ENCODE results near the gene WDFY4. TPM values are rescaled to one million over a fixed set of nuclear protein-coding genes. Genes with fewer than 3 reads are reported as not detected.

Gene WDFY4
- total and polyA plus RNA-seq, 2 of the 13 experiments (the other 11 are each of a cell fraction or from before 2014, with no cell fraction given), result not detected

- no peaks in the 10 kb centered on the region for H3K9me3 ChIP-seq (ENCODE audit: low read length)
- intact Hi-C loops (cut with micrococcal nuclease; ENCODE audit: unreplicated experiment), result no loop called here
- H3K79me2 ChIP-seq (ENCODE audit: insufficient read depth, low read length), result no peaks in the 10 kb centered on the region
- POLR2A ChIA-PET, result no interaction called here
- WGBS (ENCODE audit: low lambda C conversion rate), result 23% methylated on average over 5 of the region's 6 CpGs
- H3K27ac ChIP-seq (ENCODE audit: extremely low read length, insufficient read depth, low read length), result no peak overlapping the region
- H2AFZ ChIP-seq (ENCODE audit: low read length), result no peak overlapping the region
- in situ Hi-C loops (cut with HindIII; ENCODE audit: extremely low pct_ligation_motif_present, low pct_unique_long_range_greater_than_20kb), result no loop called here
- no peaks in the 10 kb centered on the region for H3K4me1 ChIP-seq (ENCODE audit: insufficient read depth, low read length)
- H3K4me2 ChIP-seq (ENCODE audit: low read depth, low read length), result no peak overlapping the region
- no peak for TF ChIP-seq ETV6 (CRISPR knock-in tag; conservative IDR thresholded peaks at IDR 0.05)
- TF ChIP-seq CENPX (CRISPR knock-in tag; IDR thresholded peaks at IDR 0.05), result no peak
- no peak for TF ChIP-seq GPBP1L1 (CRISPR knock-in tag; IDR thresholded peaks at IDR 0.05)
- no peak for TF ChIP-seq MTF1 (CRISPR knock-in tag; IDR thresholded peaks at IDR 0.05)
- TF ChIP-seq ZFP82 (CRISPR knock-in tag; IDR thresholded peaks at IDR 0.05; ENCODE audit: borderline replicate concordance), result no peak
- TF ChIP-seq AKAP8 (CRISPR knock-in tag; IDR thresholded peaks at IDR 0.05), result no peak
- TF ChIP-seq, protein P1, sequence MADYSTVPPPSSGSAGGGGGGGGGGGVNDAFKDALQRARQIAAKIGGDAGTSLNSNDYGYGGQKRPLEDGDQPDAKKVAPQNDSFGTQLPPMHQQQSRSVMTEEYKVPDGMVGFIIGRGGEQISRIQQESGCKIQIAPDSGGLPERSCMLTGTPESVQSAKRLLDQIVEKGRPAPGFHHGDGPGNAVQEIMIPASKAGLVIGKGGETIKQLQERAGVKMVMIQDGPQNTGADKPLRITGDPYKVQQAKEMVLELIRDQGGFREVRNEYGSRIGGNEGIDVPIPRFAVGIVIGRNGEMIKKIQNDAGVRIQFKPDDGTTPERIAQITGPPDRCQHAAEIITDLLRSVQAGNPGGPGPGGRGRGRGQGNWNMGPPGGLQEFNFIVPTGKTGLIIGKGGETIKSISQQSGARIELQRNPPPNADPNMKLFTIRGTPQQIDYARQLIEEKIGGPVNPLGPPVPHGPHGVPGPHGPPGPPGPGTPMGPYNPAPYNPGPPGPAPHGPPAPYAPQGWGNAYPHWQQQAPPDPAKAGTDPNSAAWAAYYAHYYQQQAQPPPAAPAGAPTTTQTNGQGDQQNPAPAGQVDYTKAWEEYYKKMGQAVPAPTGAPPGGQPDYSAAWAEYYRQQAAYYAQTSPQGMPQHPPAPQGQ (CRISPR knock-in tag; IDR thresholded peaks at IDR 0.05; ENCODE audit: borderline replicate concordance), result no peak
- TF ChIP-seq ZBTB7B (CRISPR knock-in tag; IDR thresholded peaks at IDR 0.05), result no peak
- TF ChIP-seq ZNF747 (CRISPR knock-in tag; IDR thresholded peaks at IDR 0.05; ENCODE audit: borderline replicate concordance), result no peak
- no peak for TF ChIP-seq SMYD3 (CRISPR knock-in tag; IDR thresholded peaks at IDR 0.05)
- TF ChIP-seq ELF1 (CRISPR knock-in tag; IDR thresholded peaks at IDR 0.05), result no peak
- no peak for TF ChIP-seq MED1 (CRISPR knock-in tag; IDR thresholded peaks at IDR 0.05)
- TF ChIP-seq CENPT (CRISPR knock-in tag; IDR thresholded peaks at IDR 0.05; ENCODE audit: low read depth), result no peak
- TF ChIP-seq ZNF567 (CRISPR knock-in tag; IDR thresholded peaks at IDR 0.05; ENCODE audit: borderline replicate concordance), result no peak
- TF ChIP-seq RBAK (CRISPR knock-in tag; IDR thresholded peaks at IDR 0.05), result no peak
- TF ChIP-seq, protein P2, sequence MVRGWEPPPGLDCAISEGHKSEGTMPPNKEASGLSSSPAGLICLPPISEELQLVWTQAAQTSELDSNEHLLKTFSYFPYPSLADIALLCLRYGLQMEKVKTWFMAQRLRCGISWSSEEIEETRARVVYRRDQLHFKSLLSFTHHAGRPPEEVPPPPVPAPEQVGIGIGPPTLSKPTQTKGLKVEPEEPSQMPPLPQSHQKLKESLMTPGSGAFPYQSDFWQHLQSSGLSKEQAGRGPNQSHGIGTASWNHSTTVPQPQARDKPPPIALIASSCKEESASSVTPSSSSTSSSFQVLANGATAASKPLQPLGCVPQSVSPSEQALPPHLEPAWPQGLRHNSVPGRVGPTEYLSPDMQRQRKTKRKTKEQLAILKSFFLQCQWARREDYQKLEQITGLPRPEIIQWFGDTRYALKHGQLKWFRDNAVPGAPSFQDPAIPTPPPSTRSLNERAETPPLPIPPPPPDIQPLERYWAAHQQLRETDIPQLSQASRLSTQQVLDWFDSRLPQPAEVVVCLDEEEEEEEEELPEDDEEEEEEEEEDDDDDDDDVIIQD (CRISPR knock-in tag; IDR thresholded peaks at IDR 0.05; ENCODE audit: low read depth), result no peak
- no peak for TF ChIP-seq ISX (CRISPR knock-in tag; conservative IDR thresholded peaks at IDR 0.05)
- TF ChIP-seq PAF1 (CRISPR knock-in tag; IDR thresholded peaks at IDR 0.05), result no peak
- no peak for TF ChIP-seq HNF4G (IDR thresholded peaks at IDR 0.05; ENCODE audit: borderline replicate concordance, low read depth, low read length)
- TF ChIP-seq HNF4G (CRISPR knock-in tag; IDR thresholded peaks at IDR 0.05; ENCODE audit: borderline replicate concordance, low read depth), result no peak
- CTCF ChIA-PET (ENCODE audit: low intra/inter-chr PET ratio, low total read pairs), result no interaction called here
- no peak overlapping the region for H3K4me3 ChIP-seq (replicated peaks in 1 of 3; ENCODE audit: insufficient read depth in 1 of 3, low read depth in 2 of 3, low read length in 3 of 3)
- H3K36me3 ChIP-seq (replicated peaks in 1 of 2; ENCODE audit: control insufficient read depth in 1 of 2, insufficient read depth in 2 of 2, low read length in 2 of 2), result no peaks in the 10 kb centered on the region
- H3K9ac ChIP-seq (ENCODE audit: insufficient read depth, low read depth, low read length), result no peak overlapping the region
- FAIRE-seq (no peak), ATAC-seq (no peak), DNase-seq (ENCODE audit: low spot score) (no peak)
- H3K27me3 ChIP-seq (ENCODE audit: control insufficient read depth in 1 of 2, insufficient read depth in 2 of 2, low read length in 2 of 2), result 0 out of 5 replicates have a peak, but pooled peaks cover 0 to 3% of the 10 kb centered on the region in 2 experiments
- no TSS peak for BruUV-seq (replicated peaks)
- H4K20me1 ChIP-seq (ENCODE audit: insufficient read depth, low read length), result no peaks in the 10 kb centered on the region
Measured at GRCh38 chr10:48762064-48763042, 77.7 kb downstream of the WDFY4 start.

All from HepG2 (cell line).